OCI-LY1 (cell line): ENCODE results near the gene ZNF770.

ENCODE experiments used
- CTCF ChIP-seq: fragments of 200-600 bp; sonication (generic), shearing (Covaris generic); IDR thresholded peaks from 2 replicates; pipeline ENCODE4 v1.5.1; 2017; ENCODE audit warnings: mild to moderate bottlenecking, antibody characterized with exemption, low read length, moderate library complexity, mixed read lengths
- EZH2 ChIP-seq: fragments of 200-600 bp; sonication (generic), shearing (Covaris generic); IDR thresholded peaks from 2 replicates; pipeline ENCODE4 v1.8.0; 2017; ENCODE audit warnings: borderline replicate concordance, mixed run types, mild to moderate bottlenecking, antibody characterized with exemption, low read length, moderate library complexity, mixed read lengths

GRCh38 chr15:34953851-34954250 lies 34.2 kb downstream of the ZNF770 start:
- no peak for TF ChIP-seq CTCF
- no peak for TF ChIP-seq EZH2
